IPS-NIHi11 (cell line): Measurements from ENCODE around the gene ERC2.
"Not testable (repeated sequence)": the region's sequence is repeated elsewhere in the genome, so short reads cannot be mapped to it uniquely, and the experiment has no call there.

Source experiments
- DNase-seq: peaks from one replicate; pipeline ENCODE4 v3.0.0; 2012; ENCODE audit warnings: mixed read lengths, low spot score

ERC2 gene

DNA sequence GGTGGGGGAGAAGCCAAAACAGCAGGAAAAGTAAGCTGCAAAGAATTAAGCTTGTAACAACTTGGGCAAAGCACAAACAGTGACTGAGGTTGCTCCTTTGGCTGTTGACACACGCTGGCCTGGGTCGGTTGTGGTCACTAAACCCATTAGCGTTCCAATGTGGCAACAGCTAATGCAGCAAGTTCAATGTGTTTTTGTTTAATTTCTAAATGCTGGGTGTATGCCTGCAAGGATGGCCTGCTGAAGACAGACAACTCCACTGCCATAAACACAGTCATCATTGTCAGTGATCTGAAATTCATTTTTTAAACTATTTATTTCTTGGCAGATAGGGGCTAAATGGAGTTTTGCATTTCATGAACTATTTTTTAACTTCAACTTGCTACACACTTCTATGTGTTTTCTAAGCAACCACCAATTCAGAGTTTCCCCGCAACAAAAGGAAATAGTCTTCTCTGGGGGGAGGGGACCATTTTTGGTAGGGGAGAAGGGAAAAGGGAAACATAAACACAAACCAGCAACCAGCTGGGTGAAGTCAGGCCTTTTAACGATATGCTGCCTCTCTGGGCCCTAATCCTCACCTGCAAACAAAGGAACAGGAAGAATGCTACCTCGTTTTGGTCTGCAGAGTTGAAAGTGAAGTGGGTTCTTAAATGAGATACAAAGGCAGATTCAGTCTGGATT lies 946.4 kb downstream of the ERC2 start:
- peak; percentile 49 for DNase-seq

DNA sequence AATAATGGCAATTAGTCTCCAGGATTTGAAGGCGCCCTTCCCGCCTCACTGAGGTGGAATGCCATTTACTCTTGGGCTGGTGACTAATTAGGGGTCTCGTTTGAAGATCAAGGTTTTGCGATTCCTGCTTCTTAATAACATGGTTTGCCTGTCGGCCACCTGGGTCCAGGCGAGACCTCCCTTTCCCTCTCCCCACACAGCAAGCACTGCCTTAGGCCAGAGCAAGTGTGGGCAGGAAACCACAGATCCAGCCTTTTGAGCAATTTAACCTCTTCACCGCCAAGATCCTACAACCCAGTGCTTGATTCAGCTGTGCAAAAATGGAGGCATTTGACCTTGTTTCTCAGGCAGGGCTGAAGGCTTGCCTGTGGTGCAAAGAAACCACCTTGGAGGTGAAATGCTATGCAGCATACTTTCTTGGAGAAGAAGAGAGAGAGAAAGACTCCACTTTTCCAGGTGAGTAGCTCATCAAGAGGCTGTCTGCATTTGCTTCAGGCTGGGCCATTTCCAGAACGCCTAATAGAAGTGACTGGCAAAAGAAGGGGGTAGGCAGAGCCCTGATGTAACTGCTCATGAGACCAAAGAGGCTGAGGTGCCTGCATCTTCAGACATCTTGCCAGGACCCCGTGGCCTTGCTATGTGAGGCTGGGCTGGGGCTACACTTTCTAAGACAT lies 947.1 kb downstream of the ERC2 start:
- DNase-seq = no peak

DNA sequence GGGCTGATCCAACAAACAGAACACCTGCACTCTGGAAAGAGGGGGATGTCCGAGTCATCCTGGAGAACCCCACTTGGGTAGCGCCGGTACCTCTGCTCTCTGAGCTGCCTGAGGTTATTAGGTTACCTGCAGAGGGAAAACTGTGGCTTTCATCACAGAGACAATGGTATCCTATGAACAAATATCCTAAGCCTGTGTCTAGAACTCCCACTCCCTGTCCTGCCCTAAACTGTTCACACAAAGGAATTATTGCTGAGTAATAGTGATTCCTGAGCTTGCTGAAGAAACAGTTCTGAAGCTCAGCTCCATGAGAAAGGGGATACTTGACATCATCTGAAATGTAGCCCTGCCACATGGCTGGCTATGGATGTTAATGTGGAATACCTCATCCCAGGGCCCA lies 949.2 kb downstream of the ERC2 start:
- no peak for DNase-seq

DNA sequence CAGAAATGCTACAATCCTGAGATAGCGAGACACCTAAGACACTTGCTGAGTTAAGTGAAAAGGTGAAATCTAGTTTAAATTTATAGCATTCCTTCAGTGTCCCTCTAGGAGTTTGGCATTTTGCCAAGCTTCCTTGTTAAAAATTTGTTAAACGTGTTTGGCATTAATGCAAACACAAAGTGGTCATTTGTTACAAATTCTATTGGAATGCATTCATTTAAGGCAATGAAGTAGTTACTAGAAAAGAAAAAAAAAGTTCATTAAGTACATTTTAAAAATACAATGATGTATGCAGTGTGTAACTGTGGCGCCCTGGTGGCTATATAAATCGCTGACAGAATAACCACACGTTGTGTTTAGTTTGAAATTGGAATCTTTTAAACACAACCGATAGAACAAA lies 949.8 kb downstream of the ERC2 start:
- DNase-seq = no peak

DNA sequence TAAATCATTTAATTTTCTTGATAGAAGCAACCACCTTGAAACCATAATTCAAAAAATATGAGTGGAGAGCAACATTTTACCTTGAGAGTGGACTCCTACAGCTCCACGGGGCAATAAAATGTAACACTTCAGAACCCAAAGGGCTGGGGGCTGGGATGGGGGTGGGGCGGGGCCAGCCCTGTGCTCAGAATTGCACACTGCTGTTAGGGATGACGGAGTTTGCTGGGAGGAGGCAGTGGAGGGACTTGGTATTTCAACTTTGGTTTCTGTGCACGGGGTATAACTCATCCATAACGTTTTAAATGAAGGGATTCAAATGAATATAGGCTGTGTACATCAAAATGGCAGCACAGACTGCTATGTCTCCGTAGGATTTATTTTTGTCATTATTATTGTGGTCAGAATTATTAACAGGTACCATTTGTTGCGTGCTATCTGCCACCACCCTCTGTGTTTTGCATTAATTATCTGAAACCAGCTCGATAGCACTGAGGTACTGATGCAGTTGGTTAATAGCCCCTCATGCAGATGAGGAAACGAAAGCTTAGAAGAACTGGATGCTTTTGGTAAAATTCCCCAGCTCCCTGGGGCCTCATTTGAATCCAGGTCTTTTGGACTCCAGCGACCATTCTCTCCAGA lies 951.8 kb downstream of the ERC2 start:
- DNase-seq = no peak

DNA sequence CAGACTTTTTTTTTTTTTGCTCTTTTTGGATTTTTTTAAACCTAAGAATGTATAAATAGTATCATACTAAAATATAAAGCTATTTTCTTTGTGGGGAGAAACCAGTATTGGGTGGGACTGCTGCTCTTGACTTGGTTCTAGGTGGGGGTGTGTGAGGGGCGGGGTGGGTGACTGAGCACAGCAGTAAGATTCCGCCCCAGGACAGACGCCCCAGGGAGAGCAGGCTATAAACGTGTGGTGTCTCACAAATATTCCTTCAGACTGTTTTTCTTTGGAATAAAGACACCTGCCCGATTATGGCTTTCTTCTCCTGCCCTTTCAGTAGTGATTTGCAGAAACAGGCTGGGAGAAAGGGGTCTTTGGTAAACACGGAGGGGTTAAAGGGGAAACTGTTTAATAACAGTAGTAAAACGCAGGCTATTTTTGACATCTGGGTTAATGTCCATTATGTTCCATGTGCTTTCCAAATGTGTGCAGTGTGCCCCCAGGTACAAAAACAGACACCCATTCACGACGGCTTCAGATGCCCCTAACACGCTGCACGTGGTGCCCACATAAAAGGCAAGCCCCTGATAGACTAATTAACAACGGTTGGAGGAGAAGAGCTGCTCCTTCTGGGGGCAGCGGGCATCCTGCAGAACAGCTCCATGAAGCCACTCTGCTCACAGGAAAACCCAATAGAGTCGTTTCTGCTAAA lies 952.6 kb downstream of the ERC2 start:
- no peak for DNase-seq

DNA sequence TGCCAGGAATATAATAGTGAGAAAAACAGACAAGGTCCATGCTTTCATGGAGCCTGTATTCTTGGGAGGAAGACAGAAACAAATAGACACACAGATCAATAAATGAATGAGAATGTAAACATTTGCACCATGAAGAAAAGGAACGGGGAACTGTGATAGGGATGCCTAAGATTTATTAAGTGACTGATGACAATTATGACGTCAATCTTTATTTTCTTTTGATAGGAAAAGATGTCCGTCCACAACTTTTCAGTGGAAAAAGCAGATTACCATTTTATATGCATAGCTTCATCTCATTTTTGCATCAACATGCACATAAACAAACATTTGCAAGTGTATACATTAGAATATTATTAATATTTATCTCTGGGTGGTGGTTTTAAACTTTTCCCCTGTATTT lies 953.3 kb downstream of the ERC2 start:
- DNase-seq = no peak

DNA sequence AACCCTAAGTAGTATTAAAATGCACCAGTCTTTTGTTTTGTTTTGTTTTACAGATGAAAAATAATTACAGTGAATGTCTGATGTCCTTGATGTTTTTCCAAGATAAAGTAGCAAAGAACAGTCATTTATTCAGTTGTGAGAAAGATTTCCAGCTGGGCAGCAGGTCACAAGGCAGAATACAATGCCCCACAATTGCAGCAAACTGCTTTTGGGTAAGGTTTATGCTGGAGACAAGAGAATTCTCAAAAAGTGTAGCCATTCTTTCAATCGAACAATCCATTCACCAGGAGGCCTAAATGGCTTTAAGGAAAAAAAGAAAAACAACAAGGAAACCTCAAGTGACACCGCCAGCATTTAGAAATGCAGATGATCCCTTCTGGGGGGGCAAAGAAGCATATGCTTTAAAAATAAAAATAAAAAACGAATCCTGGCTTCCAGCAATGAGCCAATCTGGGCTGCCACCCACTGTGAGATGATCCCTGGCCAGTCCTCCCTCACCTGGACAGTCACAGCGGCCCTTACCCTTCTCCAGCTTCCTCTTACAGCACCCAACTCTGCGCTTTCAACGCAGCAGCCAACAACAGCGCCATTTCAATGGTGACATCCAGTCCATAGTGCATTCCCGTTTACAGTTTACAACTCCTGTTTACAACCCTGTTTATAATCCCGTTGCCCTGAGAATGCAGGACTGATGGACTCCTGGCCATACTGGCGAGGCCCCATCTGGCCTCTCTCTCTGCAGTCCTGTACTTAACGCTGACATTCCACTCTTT lies 955.5 kb downstream of the ERC2 start:
- no peak for DNase-seq

DNA sequence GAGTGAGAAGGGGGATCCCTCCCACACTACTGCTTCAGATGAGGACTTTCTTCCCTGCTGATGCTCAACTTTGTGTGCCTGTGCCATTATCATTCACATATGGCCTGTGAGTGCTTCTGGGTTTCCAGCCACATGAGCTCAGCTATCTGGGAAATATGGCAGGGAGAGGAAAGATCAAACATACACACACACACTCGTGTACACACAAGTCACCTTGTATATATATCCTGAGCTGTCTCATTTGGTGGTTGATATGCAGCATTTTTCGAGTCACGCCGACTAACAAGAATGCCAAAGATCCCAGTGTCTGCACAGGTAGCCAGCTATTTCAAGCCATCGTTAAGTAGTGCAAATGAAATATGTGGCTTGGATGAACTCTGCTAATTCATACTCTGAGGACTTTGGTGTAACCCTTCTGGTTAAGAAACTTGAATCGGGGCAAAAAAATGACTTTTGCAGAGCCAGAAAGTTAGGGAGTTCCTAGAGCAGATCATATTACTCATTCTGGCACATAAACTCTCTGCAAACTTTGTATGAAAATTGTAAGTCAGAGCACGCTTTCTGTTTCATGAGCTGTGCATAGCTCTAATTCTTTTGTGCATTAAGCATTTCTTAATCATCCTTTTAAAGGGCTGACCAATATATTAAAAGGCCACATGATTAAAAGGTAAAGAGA lies 956.2 kb downstream of the ERC2 start:
- no peak for DNase-seq

DNA sequence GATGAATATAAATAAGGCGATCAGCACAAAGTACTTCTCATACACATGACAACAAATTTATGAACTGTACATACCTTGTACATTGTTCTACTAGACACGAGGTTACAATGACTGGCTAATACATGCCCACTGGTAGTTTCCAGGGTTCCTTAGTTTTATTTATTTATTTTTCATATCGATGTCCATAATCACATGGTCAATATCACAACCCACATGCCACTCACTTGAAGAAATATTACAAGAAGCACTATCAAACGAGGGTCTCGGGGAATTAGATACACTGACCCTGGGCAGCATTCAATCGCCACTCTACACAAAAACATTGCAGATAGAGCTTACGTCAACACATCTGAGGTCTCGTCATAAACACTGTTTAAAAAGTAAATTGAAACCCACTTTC lies 959.9 kb downstream of the ERC2 start:
- DNase-seq = no peak

DNA sequence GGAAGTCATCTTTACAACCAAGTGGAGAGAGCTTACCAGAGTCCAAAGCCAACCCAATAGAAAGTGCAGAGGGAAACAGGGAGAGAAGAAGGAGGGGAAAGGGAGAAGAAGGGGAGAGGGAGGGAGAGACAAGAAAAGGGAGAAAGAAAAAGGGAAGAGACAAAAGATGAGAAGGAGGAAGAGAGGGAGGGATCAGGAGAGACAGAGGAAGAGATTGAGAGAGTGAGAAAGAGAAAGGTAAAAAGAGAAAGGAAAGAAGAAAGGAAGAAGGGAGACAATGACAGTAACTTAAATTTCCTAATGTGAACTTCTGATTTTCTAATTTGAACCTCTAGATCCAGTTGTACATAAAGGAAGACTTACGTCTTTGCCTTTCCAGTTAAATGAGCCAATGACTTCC lies 960.5 kb downstream of the ERC2 start:
- DNase-seq = no peak

DNA sequence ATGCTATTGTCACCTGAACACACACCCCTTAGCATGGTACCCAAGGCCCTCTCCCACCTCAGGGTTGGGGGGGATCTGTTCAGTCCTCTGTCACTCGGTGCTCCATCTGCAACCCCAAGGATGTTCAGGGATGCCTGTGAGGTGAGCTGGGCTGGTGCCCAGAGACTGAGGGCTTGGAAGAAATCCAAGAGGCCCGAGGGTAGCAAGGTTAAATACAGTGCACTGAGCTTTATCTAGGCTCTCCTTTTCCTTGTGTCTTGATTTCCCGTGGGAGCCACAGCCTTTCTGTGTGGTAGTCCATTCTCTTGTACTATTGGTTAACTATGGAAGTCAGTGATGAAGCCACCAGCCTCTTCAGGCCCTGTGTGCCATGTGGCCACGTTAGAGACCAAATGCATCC lies 962.5 kb downstream of the ERC2 start:
- no peak for DNase-seq

DNA sequence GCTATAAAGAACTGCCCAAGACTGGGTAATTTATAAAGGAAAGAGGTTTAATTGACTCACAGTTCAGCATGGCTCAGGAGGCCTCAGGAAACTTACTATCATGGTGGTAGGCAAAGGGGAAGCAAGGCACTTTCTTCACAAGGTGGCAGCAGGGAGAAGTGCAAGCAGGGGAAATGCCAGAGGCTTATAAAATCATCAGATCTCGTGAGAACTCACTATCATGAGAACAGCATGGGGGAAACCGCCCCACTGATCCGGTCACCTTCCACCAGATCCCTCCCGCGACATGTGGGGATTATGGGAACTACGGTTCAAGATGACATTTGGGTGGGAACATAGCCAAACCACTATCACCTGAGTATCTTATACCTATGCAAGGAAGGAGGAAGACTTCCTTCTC lies 963.2 kb downstream of the ERC2 start:
- not testable (repeated sequence) for DNase-seq

DNA sequence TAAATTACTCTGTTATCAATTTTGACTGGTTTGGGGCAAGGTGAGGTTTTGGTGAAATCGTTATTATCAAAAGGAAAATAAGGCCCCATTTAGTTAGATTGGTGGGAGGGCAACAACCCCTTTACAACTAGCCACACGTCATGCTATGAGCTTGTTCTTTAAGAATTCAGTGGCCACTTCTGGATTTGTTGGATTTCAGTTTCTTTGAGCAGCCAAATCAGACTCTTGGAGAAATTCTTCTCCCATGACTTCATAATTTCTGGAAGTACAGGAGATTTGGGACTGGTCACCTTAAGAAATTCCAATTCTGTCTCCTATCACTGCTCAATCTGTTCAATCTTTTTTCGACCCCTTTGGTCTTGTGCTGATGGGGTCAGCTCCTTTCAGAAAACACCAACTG lies 966.4 kb downstream of the ERC2 start:
- DNase-seq = no peak

DNA sequence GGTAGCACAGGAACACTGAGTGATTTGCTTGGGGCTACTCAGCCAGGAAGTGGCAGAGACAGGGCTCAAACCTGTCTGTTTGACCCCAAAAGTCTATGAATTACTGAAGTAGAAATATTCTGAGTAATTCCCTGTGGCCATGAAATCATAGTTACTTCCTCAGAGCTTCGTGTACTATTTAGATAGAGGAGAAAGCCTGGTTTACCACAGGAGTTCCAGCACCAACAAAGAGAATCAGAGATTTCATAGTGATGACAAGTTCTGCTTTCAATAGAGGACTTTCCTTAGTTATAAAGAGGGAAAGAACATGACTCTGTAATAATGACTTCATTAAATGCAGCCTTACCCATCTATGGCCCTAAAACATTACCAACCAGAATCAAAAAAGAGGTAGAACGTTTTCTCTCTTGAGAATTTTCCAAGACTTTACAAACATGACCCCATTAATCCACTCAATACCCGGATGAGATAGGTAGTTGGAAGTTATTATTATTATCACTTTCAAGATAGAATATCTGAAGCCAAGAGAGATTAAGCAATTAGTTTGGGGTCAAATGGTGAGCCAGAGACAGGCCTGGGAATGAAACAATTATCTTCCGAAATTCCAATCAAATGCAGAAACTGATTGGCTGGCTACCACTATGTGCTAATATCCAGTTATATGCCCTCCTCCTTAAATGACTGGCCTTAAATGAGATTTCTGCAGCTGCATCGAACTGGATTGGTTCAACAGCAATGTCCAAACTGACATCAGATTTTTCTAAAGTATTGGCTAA lies 967.5 kb downstream of the ERC2 start:
- DNase-seq = no peak

DNA sequence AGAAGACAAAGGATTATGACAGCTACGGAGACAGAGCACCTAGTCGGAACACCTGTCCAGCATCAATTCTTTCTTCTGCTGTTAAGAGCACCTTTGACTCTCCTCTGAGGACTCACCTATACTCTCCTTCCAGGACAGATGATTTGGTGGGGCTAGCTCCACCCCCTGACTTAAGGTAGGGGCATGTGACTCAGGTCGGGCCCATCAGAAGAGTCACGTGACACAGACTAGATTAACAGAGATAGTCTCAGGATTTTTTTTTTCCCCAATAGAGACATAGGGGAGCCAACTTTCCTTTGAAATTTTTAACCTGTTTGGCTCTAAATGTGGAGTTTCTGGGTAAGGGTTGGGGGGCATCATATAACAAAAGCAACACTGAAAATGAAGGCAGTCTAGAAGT lies 969.7 kb downstream of the ERC2 start:
- DNase-seq = no peak

DNA sequence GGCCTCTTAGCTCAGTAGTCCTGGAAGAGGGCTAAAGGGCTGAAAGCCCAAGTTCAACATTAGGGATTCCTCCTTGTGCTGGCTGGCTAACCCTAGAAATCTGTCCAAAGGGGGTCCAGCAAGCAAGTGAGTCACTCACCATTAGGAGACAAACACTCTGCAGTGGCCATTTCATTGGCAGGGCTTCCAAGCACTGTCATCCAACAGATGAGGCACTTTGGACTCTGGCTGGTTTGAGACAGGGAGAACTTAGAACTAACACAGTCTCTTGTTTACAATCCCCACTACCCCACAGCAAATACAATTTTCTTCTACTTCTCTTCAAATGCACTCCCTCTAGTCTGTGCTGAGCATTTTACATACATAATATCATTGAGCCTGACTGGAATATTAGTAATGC lies 971.0 kb downstream of the ERC2 start:
- no peak for DNase-seq

DNA sequence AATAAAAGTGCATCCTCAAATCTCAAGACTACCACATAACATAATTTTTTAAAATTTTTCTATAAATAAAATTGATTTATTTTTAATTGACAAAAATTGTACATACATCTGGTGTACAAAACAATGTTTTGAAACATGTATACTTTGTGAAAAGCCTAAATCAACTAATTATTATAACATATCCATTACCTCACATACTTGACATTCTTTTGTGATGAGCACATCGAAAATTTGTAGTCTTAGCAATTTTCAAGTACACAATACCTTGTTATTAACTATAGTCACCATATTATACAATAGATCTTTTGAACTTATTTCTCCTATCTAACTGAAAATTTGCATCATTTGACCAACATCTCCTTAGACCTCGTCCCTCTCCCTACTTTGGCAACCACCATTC lies 973.3 kb downstream of the ERC2 start:
- DNase-seq = no peak

DNA sequence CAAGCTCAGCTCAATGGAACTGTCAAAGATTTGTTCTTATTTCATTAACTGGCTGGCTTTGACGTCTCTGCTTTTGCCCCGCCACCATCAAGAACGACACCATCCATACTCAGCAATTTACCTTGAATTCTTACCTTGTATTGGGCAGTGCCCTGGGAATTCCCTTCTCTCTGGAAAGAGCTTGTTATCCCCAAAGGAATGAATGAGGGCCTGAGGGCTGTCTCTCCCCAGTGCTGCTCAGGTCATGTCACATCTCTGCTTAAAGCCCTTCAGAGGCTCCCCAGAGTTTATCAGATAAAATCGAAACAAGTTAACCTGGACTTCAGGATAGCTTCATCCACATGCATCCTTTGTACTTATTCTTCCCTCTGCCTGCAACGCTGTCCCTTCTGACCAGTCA lies 975.3 kb downstream of the ERC2 start:
- DNase-seq = no peak

DNA sequence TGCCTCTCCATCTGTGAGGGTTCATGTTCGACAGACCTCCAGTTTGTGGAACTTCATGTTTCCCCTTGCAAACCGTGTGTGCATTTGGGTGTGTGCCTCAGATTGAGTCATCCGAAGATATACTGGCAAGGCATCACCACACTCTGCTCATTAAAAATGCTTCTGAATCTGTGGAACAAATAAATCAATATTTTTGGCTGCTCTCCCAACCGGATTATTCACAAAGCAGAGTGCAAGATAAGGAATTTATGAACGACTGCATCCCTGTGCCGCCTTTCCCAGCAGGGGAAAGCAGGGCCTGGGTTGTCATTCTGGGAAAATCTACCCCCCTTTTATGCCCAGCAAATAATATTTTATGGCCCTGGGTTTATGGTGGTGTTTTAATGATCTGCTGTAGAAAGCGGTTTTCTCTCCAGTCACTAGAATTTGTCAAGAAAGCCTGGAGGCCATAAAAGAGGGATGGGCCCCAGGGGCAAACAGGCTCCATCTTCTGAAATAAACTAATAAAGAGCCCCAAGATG lies 976.9 kb downstream of the ERC2 start:
- DNase-seq = no peak
